ENCODE results near the gene USP53. TPM values are rescaled to one million over a fixed set of nuclear protein-coding genes. Genes with fewer than 3 reads are reported as not detected.

The USP53 gene
- polyA plus RNA-seq, 2 of the 4 experiments (the other 2 are of a cell fraction), result 10.2 to 50.7 TPM

DNA sequence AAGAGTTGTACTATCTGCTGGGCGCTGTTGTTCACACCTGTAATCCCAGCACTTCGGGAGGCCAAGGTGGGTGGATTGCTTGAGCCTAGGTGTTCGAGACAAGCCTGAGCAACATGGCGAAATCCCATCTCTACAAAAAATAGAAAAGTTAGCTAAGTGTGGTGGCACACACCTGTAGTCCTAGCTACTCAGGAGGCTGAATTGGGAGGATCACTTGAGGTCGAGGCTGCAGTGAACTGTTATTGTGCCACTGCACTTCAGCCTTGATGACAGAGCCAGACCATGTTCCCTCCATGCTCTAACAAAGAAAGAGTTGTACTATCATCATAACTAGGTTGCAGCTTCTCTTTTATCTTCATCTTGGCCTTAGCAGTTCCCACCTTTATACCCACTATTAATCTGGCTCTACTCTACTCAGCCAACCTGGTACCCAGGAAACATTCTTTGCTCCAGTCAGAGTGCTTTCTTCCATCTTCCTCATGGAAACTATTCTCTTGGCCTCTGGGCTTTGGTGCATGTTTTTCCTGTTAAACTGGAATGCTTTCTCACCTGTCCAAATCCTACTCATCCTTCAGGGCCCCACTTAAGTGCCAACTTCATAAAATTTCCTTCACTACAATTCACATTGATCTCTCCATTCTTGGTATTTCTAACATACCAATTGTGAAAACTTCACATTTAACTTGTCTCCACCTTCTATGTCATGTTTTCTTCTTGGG is 91.2 kb downstream of the USP53 start:
- ChIA-PET CTCF (interaction anchor here (0.6 to 3.7 kb wide), 2 partner anchors 10 to 203 kb away, joined by 3 to 12 read pairs; no protein-coding TSS in a partner anchor), POLR2A (no interaction called here)
- Histone ChIP-seq H3K4me2 (no peak overlapping the region), H3K4me3 (no peak overlapping the region), H3K9me3 (no peaks in the 10 kb centered on the region), H3K4me1 (peaks cover 5% of the 10 kb centered on the region; the same call in 1 of the 3 replicates), H3K27ac (no peak overlapping the region)
- WGBS (ENCODE audit: missing lambda C conversion rate), result 66% methylated on average over 5 of the region's 5 CpGs
- ATAC-seq, result no peak
- TF ChIP-seq EP300 (IDR thresholded peaks at IDR 0.05) (no peak), KDM5A (IDR thresholded peaks at IDR 0.05) (no peak), FOXS1 (CRISPR knock-in tag; IDR thresholded peaks at IDR 0.05) (no peak), FOSL2 (IDR thresholded peaks at IDR 0.05) (no peak), FOSL2 (CRISPR knock-in tag; IDR thresholded peaks at IDR 0.05) (no peak), ZC3H11A (IDR thresholded peaks at IDR 0.05) (no peak), CHD4 (IDR thresholded peaks at IDR 0.05; ENCODE audit: borderline replicate concordance) (no peak), POLR2A (IDR thresholded peaks at IDR 0.05; ENCODE audit: low read length) (no peak)
- TF ChIP-seq, protein P1, sequence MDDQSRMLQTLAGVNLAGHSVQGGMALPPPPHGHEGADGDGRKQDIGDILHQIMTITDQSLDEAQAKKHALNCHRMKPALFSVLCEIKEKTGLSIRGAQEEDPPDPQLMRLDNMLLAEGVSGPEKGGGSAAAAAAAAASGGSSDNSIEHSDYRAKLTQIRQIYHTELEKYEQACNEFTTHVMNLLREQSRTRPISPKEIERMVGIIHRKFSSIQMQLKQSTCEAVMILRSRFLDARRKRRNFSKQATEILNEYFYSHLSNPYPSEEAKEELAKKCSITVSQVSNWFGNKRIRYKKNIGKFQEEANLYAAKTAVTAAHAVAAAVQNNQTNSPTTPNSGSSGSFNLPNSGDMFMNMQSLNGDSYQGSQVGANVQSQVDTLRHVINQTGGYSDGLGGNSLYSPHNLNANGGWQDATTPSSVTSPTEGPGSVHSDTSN (IDR thresholded peaks at IDR 0.05), result no peak
- FAIRE-seq, result no peak
- DNase-seq (ENCODE audit: low read depth in 1 of 2, low spot score in 1 of 2), result no peak

DNA sequence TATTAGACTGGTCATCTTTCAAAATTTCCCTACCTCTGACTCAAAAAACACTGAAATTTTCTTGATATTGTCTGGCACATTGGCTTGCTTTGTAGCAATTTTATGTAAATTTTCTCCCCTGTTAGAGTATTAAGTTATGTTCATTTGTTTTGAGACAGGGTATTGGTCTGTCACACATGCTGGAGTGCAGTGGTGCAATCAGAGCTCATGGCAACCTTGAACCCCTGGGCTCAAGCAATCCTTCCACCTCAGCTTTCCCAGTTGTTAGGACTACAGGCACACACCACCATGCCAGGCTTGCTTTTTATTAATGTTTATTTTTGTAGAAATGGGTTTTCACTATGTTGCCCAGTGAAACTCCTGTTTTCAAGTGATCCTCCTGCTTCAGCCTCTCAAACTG is 91.9 kb downstream of the USP53 start:
- DNase-seq (ENCODE audit: low read depth in 1 of 2, low spot score in 1 of 2), result no peak
- TF ChIP-seq POLR2AphosphoS2 (conservative IDR thresholded peaks at IDR 0.05; ENCODE audit: low read length), result no peak
- TF ChIP-seq RAD21 (conservative IDR thresholded peaks at IDR 0.05 in 1 of 2, IDR thresholded peaks at IDR 0.05 in 1 of 2), result no peak
- ChIA-PET CTCF (interaction anchor here (0.6 to 3.7 kb wide), 2 partner anchors 9 to 407 kb away, joined by 3 to 12 read pairs; no protein-coding TSS in a partner anchor), POLR2A (no interaction called here)
- H3K4me1 ChIP-seq, result no peaks in the 10 kb centered on the region
- H3K4me3 ChIP-seq, result no peak overlapping the region
- no peak for FAIRE-seq
- no peak overlapping the region for H3K27ac ChIP-seq
- no peak for ATAC-seq
- H3K9me3 ChIP-seq, result no peaks in the 10 kb centered on the region
- no peak overlapping the region for H3K4me2 ChIP-seq

DNA sequence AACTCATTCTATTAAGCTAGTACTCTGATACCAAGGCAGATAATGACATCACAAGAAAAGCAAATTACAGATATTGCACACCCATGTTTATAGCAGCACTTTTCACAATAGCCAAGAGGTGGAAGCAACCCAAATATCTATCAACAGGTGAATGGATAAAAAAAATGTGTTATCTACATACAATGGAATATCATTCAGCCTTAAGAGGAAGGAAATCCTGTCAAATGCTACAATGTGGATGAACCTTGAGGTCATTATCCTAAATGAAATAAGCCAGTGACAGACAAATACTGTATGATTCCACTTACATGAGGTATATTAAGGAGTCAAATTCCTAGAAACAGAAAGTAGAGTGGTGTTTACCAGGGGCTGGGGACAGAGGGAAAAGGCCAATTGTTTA is 95.1 kb downstream of the USP53 start:
- POLR2A ChIA-PET, result no interaction called here
- Histone ChIP-seq H3K4me1 (no peaks in the 10 kb centered on the region), H3K4me3 (no peak overlapping the region), H3K4me2 (no peak overlapping the region), H3K9me3 (no peaks in the 10 kb centered on the region), H3K27ac (no peak overlapping the region)
- no peak for FAIRE-seq
- DNase-seq (ENCODE audit: low read depth in 1 of 2, low spot score in 1 of 2), result no peak
- ATAC-seq, result no peak
- CTCF ChIA-PET, result no interaction called here
- TF ChIP-seq MAZ (IDR thresholded peaks at IDR 0.05; ENCODE audit: borderline replicate concordance, low read depth, low read length) (no peak), RNF2 (IDR thresholded peaks at IDR 0.05; ENCODE audit: borderline replicate concordance, low read depth) (no peak), CBX2 (IDR thresholded peaks at IDR 0.05; ENCODE audit: borderline replicate concordance, low read depth) (no peak), MYC (IDR thresholded peaks at IDR 0.05; ENCODE audit: borderline replicate concordance, low read length) (no peak), HOXB5 (CRISPR knock-in tag; IDR thresholded peaks at IDR 0.05) (no peak), NR3C1 (IDR thresholded peaks at IDR 0.05) (no peak), SMC3 (IDR thresholded peaks at IDR 0.05) (no peak), JUNB (IDR thresholded peaks at IDR 0.05) (no peak), ZC3H11A (IDR thresholded peaks at IDR 0.05) (no peak), EHF (CRISPR knock-in tag; IDR thresholded peaks at IDR 0.05) (no peak), JUN (IDR thresholded peaks at IDR 0.05) (no peak), HEYL (CRISPR knock-in tag; IDR thresholded peaks at IDR 0.05) (no peak), TFCP2L1 (CRISPR knock-in tag; IDR thresholded peaks at IDR 0.05) (no peak)
- TF ChIP-seq, protein P2, sequence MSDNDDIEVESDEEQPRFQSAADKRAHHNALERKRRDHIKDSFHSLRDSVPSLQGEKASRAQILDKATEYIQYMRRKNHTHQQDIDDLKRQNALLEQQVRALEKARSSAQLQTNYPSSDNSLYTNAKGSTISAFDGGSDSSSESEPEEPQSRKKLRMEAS (IDR thresholded peaks at IDR 0.05), result no peak
- TF ChIP-seq, protein P3, sequence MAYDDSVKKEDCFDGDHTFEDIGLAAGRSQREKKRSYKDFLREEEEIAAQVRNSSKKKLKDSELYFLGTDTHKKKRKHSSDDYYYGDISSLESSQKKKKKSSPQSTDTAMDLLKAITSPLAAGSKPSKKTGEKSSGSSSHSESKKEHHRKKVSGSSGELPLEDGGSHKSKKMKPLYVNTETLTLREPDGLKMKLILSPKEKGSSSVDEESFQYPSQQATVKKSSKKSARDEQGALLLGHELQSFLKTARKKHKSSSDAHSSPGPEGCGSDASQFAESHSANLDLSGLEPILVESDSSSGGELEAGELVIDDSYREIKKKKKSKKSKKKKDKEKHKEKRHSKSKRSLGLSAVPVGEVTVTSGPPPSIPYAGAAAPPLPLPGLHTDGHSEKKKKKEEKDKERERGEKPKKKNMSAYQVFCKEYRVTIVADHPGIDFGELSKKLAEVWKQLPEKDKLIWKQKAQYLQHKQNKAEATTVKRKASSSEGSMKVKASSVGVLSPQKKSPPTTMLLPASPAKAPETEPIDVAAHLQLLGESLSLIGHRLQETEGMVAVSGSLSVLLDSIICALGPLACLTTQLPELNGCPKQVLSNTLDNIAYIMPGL (CRISPR knock-in tag; IDR thresholded peaks at IDR 0.05; ENCODE audit: borderline replicate concordance), result no peak
- TF ChIP-seq, protein P4, sequence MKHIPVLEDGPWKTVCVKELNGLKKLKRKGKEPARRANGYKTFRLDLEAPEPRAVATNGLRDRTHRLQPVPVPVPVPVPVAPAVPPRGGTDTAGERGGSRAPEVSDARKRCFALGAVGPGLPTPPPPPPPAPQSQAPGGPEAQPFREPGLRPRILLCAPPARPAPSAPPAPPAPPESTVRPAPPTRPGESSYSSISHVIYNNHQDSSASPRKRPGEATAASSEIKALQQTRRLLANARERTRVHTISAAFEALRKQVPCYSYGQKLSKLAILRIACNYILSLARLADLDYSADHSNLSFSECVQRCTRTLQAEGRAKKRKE (CRISPR knock-in tag; IDR thresholded peaks at IDR 0.05; ENCODE audit: low read depth), result no peak

All from A549 (cell line).